Liver (tissue), 9 donors: ENCODE results near the gene CLEC16A. TPM values are rescaled to one million over a fixed set of nuclear protein-coding genes. Genes with fewer than 3 reads are reported as not detected.

Experiments used
- DNase-seq: peaks from one replicate; pipeline ENCODE4 v3.0.0-alpha.2; 2017; ENCODE audit warnings: low spot score
- H3K27ac ChIP-seq, 2 donors: one replicate each; pipeline ENCODE4 v1.7.0; 2013; ENCODE audit warnings: inconsistent platforms in 2 of 2, low read length in 2 of 2, control low read depth in 1 of 2, low read depth in 1 of 2, mild to moderate bottlenecking in 1 of 2
- H3K27me3 ChIP-seq, 4 donors: one replicate each; pipeline versions ENCODE4 v1.6.1 to v1.7.0; 2013; ENCODE audit warnings: low read length in 3 of 4, inconsistent platforms in 1 of 4, mild to moderate bottlenecking in 1 of 4, moderate library complexity in 1 of 4; ENCODE audit not compliant: control insufficient read depth in 4 of 4, insufficient read depth in 4 of 4
- H3K36me3 ChIP-seq, 4 donors: one replicate each; pipeline versions ENCODE4 v1.6.1 to v1.7.0; 2013; ENCODE audit warnings: low read length in 3 of 4, mild to moderate bottlenecking in 3 of 4, low read depth in 1 of 4, moderate library complexity in 1 of 4; ENCODE audit not compliant: control insufficient read depth in 4 of 4, insufficient read depth in 3 of 4
- H3K4me1 ChIP-seq, 4 donors: one replicate each; pipeline versions ENCODE4 v1.6.1 to v1.7.0; 2013; ENCODE audit warnings: low read length in 3 of 4, mild to moderate bottlenecking in 3 of 4, moderate library complexity in 1 of 4; ENCODE audit not compliant: control insufficient read depth in 4 of 4, insufficient read depth in 4 of 4
- H3K4me3 ChIP-seq, 3 donors: one replicate each; pipeline versions ENCODE4 v1.6.1 to v1.7.0; 2013; ENCODE audit warnings: low read length in 3 of 3, control low read depth in 1 of 3, low read depth in 1 of 3, mild to moderate bottlenecking in 1 of 3
- H3K9ac ChIP-seq, 2 donors: one replicate each; pipeline ENCODE4 v1.7.0; 2013; ENCODE audit warnings: low read length in 2 of 2, mild to moderate bottlenecking in 2 of 2, moderate library complexity in 2 of 2, control low read depth in 1 of 2, low read depth in 1 of 2
- H3K9me3 ChIP-seq, 4 donors: one replicate each; pipeline versions ENCODE4 v1.6.1 to v1.7.0; 2013; ENCODE audit warnings: low read length in 3 of 4; ENCODE audit not compliant: control insufficient read depth in 4 of 4
- EGR1 ChIP-seq, 2 donors: IDR thresholded peaks; 2 replicates each; pipeline ENCODE4 v1.6.1; 2016 to 2018; ENCODE audit warnings: antibody characterized with exemption in 2 of 2, low read depth in 2 of 2
- FOXA2 ChIP-seq: IDR thresholded peaks from 2 replicates; pipeline ENCODE4 v1.6.1; 2016; ENCODE audit warnings: antibody characterized with exemption
- GABPA ChIP-seq, 2 donors: IDR thresholded peaks in 1 of 2; conservative IDR thresholded peaks in 1 of 2; 2 replicates each; pipeline ENCODE4 v1.6.1; 2016; ENCODE audit warnings: antibody characterized with exemption in 2 of 2, mild to moderate bottlenecking in 1 of 2, moderate library complexity in 1 of 2
- HNF4A ChIP-seq, 2 donors: conservative IDR thresholded peaks; 2 replicates each; pipeline ENCODE4 v1.6.1; 2016; ENCODE audit warnings: antibody characterized with exemption in 2 of 2, mild to moderate bottlenecking in 2 of 2
- HNF4G ChIP-seq: IDR thresholded peaks from 2 replicates; pipeline ENCODE4 v1.6.1; 2016; ENCODE audit warnings: antibody characterized with exemption
- MAX ChIP-seq: IDR thresholded peaks from 2 replicates; pipeline ENCODE4 v1.6.1; 2016; ENCODE audit warnings: antibody characterized with exemption
- RAD21 ChIP-seq, 2 donors: IDR thresholded peaks; 2 replicates each; pipeline ENCODE4 v1.6.1; 2016; ENCODE audit warnings: antibody characterized with exemption in 2 of 2, mild to moderate bottlenecking in 2 of 2
- RXRA ChIP-seq, 2 donors: IDR thresholded peaks; 2 replicates each; pipeline ENCODE4 v1.6.1; 2017 to 2018; ENCODE audit warnings: antibody characterized with exemption in 2 of 2, mild to moderate bottlenecking in 1 of 2
- SP1 ChIP-seq: IDR thresholded peaks from 2 replicates; pipeline ENCODE4 v1.6.1; 2018; ENCODE audit warnings: antibody characterized with exemption, mild to moderate bottlenecking
- TAF1 ChIP-seq: conservative IDR thresholded peaks from 2 replicates; pipeline ENCODE4 v1.6.1; 2016; ENCODE audit warnings: antibody characterized with exemption, mild to moderate bottlenecking
- WGBS: extraction: QIAGEN DNeasy Blood & Tissue Kit; methylation state at CpG from one replicate; pipeline ENCODE4 v1.1.7; 2013; 5-methylcytosine and 5-hydroxymethylcytosine counted together
- polyA plus RNA-seq, 2 donors: library from polyadenylated mRNA; stranded (reverse) in 1 of 2; unstranded in 1 of 2; fragments of 200-250 nt in 1 of 2; fragments of >200 nt in 1 of 2; fragmentation: Nextera tagmentation in 1 of 2; extraction: Ambion mirVana in 1 of 2; gene quantifications; one replicate each; pipeline versions ENCODE4 v1.2.1 to v1.2.3, GENCODE V29; 2013 to 2015
- total RNA-seq, 2 donors: library from RNA; depleted of rRNA; stranded (reverse); fragments of >200 nt; gene quantifications; one replicate each; pipeline ENCODE4 v1.2.3, GENCODE V29; 2014
- TF ChIP-seq, protein P1 (sequence below): IDR thresholded peaks from 2 replicates; pipeline ENCODE4 v1.6.1; 2016; ENCODE audit warnings: antibody characterized with exemption, mild to moderate bottlenecking
- TF ChIP-seq, protein P2 (sequence below): fragments of 150-350 bp; IDR thresholded peaks from 2 replicates; pipeline ENCODE4 v1.5.1; 2017; ENCODE audit warnings: improper control_type of control experiment, low read depth, low read length; ENCODE audit not compliant: missing input control
- TF ChIP-seq, protein P3 (sequence below): IDR thresholded peaks from 2 replicates; pipeline ENCODE4 v1.6.1; 2016; ENCODE audit warnings: antibody characterized with exemption
- donor health status: healthy.
- donor health status: healthy.
- donor health status: healthy.
- donor health status: healthy.
- donor health status: healthy.

CLEC16A gene
- total and polyA plus RNA-seq, 4 donors: 9.7 to 23.0 (median 17.4) TPM

GRCh38 chr16:11085916-11086315, 141.6 kb downstream of the CLEC16A start (continued):
- TF ChIP-seq HNF4A (conservative IDR thresholded peaks at IDR 0.05) (no peak), FOXA2 (no peak)

DNA sequence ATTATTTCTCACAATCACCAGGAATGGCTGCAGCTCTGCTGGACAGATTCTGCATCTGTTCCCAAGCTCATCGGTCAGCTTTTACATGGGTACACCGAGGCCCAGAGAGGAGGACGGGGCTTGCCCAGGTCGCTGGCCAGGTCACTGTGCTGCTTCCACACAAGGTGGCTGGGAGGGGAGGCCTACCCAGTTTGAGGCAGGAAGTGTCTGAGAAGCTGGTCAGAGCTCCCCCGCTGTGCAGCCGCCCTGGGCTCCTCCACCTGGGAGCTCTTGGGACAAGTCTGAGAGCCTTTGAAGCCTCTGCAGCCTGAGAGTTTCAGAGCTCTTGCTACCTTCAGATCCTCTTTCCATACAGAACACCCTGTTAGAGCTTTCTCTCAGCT, 143.3 kb downstream of the CLEC16A start:
- no peaks in the 10 kb centered on the region for H3K4me1 ChIP-seq
- H3K4me3 ChIP-seq: no peak overlapping the region
- 95% methylated on average over 6 of the region's 6 CpGs for WGBS
- no peak overlapping the region for H3K27ac ChIP-seq
- TF ChIP-seq, protein P1, sequence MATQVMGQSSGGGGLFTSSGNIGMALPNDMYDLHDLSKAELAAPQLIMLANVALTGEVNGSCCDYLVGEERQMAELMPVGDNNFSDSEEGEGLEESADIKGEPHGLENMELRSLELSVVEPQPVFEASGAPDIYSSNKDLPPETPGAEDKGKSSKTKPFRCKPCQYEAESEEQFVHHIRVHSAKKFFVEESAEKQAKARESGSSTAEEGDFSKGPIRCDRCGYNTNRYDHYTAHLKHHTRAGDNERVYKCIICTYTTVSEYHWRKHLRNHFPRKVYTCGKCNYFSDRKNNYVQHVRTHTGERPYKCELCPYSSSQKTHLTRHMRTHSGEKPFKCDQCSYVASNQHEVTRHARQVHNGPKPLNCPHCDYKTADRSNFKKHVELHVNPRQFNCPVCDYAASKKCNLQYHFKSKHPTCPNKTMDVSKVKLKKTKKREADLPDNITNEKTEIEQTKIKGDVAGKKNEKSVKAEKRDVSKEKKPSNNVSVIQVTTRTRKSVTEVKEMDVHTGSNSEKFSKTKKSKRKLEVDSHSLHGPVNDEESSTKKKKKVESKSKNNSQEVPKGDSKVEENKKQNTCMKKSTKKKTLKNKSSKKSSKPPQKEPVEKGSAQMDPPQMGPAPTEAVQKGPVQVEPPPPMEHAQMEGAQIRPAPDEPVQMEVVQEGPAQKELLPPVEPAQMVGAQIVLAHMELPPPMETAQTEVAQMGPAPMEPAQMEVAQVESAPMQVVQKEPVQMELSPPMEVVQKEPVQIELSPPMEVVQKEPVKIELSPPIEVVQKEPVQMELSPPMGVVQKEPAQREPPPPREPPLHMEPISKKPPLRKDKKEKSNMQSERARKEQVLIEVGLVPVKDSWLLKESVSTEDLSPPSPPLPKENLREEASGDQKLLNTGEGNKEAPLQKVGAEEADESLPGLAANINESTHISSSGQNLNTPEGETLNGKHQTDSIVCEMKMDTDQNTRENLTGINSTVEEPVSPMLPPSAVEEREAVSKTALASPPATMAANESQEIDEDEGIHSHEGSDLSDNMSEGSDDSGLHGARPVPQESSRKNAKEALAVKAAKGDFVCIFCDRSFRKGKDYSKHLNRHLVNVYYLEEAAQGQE: no peak
- TF ChIP-seq TAF1: no peak
- TF ChIP-seq RAD21 (IDR thresholded peaks at IDR 0.05): no peak
- H3K27me3 ChIP-seq: no peaks in the 10 kb centered on the region
- peaks cover 2 to 12% (median 5%) of the 10 kb centered on the region in 4 donors for H3K36me3 ChIP-seq
- DNase-seq: no peak
- H3K9ac ChIP-seq: no peak overlapping the region
- H3K9me3 ChIP-seq: no peaks in the 10 kb centered on the region

- Histone ChIP-seq H3K9ac (no peak overlapping the region), H3K36me3 (peaks cover 2 to 12% (median 5%) of the 10 kb centered on the region in 4 donors), H3K4me3 (no peak overlapping the region), H3K9me3 (no peaks in the 10 kb centered on the region), H3K27ac (no peak overlapping the region), H3K27me3 (no peaks in the 10 kb centered on the region), H3K4me1 (no peaks in the 10 kb centered on the region)
- DNase-seq: no peak
- 88% methylated on average over 11 of the region's 11 CpGs for WGBS
- no peak for TF ChIP-seq RXRA (IDR thresholded peaks at IDR 0.05)
- no peak for TF ChIP-seq EGR1 (IDR thresholded peaks at IDR 0.05; ENCODE audit: low read depth in 2 of 2)
- TF ChIP-seq, protein P2, sequence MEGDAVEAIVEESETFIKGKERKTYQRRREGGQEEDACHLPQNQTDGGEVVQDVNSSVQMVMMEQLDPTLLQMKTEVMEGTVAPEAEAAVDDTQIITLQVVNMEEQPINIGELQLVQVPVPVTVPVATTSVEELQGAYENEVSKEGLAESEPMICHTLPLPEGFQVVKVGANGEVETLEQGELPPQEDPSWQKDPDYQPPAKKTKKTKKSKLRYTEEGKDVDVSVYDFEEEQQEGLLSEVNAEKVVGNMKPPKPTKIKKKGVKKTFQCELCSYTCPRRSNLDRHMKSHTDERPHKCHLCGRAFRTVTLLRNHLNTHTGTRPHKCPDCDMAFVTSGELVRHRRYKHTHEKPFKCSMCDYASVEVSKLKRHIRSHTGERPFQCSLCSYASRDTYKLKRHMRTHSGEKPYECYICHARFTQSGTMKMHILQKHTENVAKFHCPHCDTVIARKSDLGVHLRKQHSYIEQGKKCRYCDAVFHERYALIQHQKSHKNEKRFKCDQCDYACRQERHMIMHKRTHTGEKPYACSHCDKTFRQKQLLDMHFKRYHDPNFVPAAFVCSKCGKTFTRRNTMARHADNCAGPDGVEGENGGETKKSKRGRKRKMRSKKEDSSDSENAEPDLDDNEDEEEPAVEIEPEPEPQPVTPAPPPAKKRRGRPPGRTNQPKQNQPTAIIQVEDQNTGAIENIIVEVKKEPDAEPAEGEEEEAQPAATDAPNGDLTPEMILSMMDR: no peak
- TF ChIP-seq, protein P1: no peak
- TF ChIP-seq, protein P3, sequence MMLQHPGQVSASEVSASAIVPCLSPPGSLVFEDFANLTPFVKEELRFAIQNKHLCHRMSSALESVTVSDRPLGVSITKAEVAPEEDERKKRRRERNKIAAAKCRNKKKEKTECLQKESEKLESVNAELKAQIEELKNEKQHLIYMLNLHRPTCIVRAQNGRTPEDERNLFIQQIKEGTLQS: no peak
- no peak for TF ChIP-seq MAX
- TF ChIP-seq HNF4G: no peak
- TF ChIP-seq HNF4A (conservative IDR thresholded peaks at IDR 0.05): no peak
- TF ChIP-seq GABPA (IDR thresholded peaks at IDR 0.05 in 1 of 2, conservative IDR thresholded peaks at IDR 0.05 in 1 of 2): no peak
- no peak for TF ChIP-seq RAD21 (IDR thresholded peaks at IDR 0.05)
- TF ChIP-seq SP1: no peak
Observed at GRCh38 chr16:11088074-11088730, 143.8 kb downstream of the CLEC16A start.
